B cell (primary cell): ENCODE results near the gene PARVB. TPM values are rescaled to one million over a fixed set of nuclear protein-coding genes. Genes with fewer than 3 reads are reported as not detected.

Source experiments
- ATAC-seq: fragments of 200-7000 bp; cut with Tn5 transposase; one replicate; pipeline ENCODE4 v1.10.0; 2021; ENCODE audit warnings: low read depth, mild to moderate bottlenecking, moderate number of reproducible peaks, moderate library complexity
- CTCF ChIA-PET: fragments of 350-600 bp; sonication (Branson Sonifier 250); formaldehyde crosslinking; loops from one replicate; lab custom pipeline; 2021; ENCODE audit warnings: antibody characterized with exemption, inconsistent platforms; lab: Charles Lee
- POLR2A ChIA-PET: fragments of 350-600 bp; sonication (Branson Sonifier 250); formaldehyde crosslinking; loops from one replicate; lab custom pipeline; 2021; ENCODE audit warnings: antibody characterized with exemption; lab: Charles Lee
- DNase-seq: peaks from one replicate; pipeline ENCODE4 v3.0.0; 2013
- H2AFZ ChIP-seq: 2 replicates; pipeline ENCODE4 v1.6.1; 2012; ENCODE audit warnings: mild to moderate bottlenecking, low read depth, low read length; ENCODE audit not compliant: insufficient read depth, poor library complexity, severe bottlenecking
- H3K27ac ChIP-seq, 2 donors: 1 replicate in 1 of 2; 2 replicates in 1 of 2; pipeline ENCODE4 v1.5.1; 2012 to 2013; ENCODE audit warnings: low read length in 2 of 2, mild to moderate bottlenecking in 2 of 2, moderate library complexity in 1 of 2
- H3K27me3 ChIP-seq, 4 experiments: fragments of 200-600 bp in 1 of 4; sonication (generic) in 1 of 4; replicated peaks in 1 of 4; 1 replicate in 2 of 4; 2 replicates in 2 of 4; pipeline versions ENCODE4 v1.6.1 to v1.7.0; 2013 to 2016; ENCODE audit warnings: low read length in 3 of 4, mild to moderate bottlenecking in 2 of 4, mixed read lengths in 1 of 4, moderate library complexity in 1 of 4; ENCODE audit not compliant: insufficient read depth in 4 of 4, control insufficient read depth in 3 of 4; ENCODE audit errors: control extremely low read depth in 1 of 4
- H3K36me3 ChIP-seq, 2 experiments: replicated peaks in 1 of 2; 1 replicate in 1 of 2; 2 replicates in 1 of 2; pipeline versions ENCODE4 v1.6.1 to v1.7.1; 2013; ENCODE audit warnings: low read length in 1 of 2; ENCODE audit not compliant: insufficient read depth in 2 of 2, control insufficient read depth in 1 of 2; ENCODE audit errors: control extremely low read depth in 1 of 2, extremely low read depth in 1 of 2
- H3K4me1 ChIP-seq, 2 donors: fragments of 200-600 bp in 1 of 2; sonication (generic) in 1 of 2; 1 replicate in 1 of 2; 2 replicates in 1 of 2; pipeline versions ENCODE4 v1.5.1 to v1.6.1; 2013 to 2017; ENCODE audit warnings: low read length in 2 of 2; ENCODE audit not compliant: control insufficient read depth in 2 of 2, insufficient read depth in 2 of 2
- H3K4me2 ChIP-seq: replicated peaks from 2 replicates; pipeline ENCODE3; 2012; ENCODE audit warnings: mild to moderate bottlenecking, low read depth, low read length; ENCODE audit not compliant: poor library complexity, severe bottlenecking
- H3K4me3 ChIP-seq, 5 experiments: fragments of 200-600 bp in 1 of 5; sonication (generic) in 1 of 5; 1 replicate in 3 of 5; 2 replicates in 2 of 5; pipeline versions ENCODE4 v1.5.1 to v1.7.0; 2011 to 2016; ENCODE audit warnings: low read length in 4 of 5, mild to moderate bottlenecking in 4 of 5, low read depth in 2 of 5, control low read depth in 1 of 5, moderate library complexity in 1 of 5; ENCODE audit not compliant: insufficient read depth in 1 of 5; ENCODE audit errors: control extremely low read depth in 1 of 5, extremely low read depth in 1 of 5
- H3K79me2 ChIP-seq: fragments of 200-600 bp; sonication (generic); one replicate; pipeline ENCODE4 v1.6.0; 2016; ENCODE audit warnings: low read length; ENCODE audit not compliant: control insufficient read depth, insufficient read depth
- H3K9ac ChIP-seq: fragments of 200-600 bp; sonication (generic); 2 replicates; pipeline ENCODE4 v1.6.1; 2017; ENCODE audit warnings: mild to moderate bottlenecking, low read length, moderate library complexity
- H3K9me3 ChIP-seq, 3 donors: one replicate each; pipeline versions ENCODE4 v1.6.1 to v1.7.1; 2013; ENCODE audit warnings: low read length in 2 of 3; ENCODE audit not compliant: control insufficient read depth in 2 of 3, insufficient read depth in 1 of 3; ENCODE audit errors: control extremely low read depth in 1 of 3
- H4K20me1 ChIP-seq: 2 replicates; pipeline ENCODE4 v1.6.0; 2012; ENCODE audit warnings: mild to moderate bottlenecking, low read length; ENCODE audit not compliant: insufficient read depth, control insufficient read depth, poor library complexity, severe bottlenecking
- H3K27ac Mint-ChIP-seq: one replicate; pipeline ENCODE4 v1.8.0; 2021; ENCODE audit warnings: mixed read lengths
- H3K27me3 Mint-ChIP-seq: one replicate; pipeline ENCODE4 v1.8.0; 2021; ENCODE audit warnings: mixed read lengths
- H3K4me1 Mint-ChIP-seq: one replicate; pipeline ENCODE4 v1.8.0; 2021; ENCODE audit warnings: mixed read lengths
- H3K4me3 Mint-ChIP-seq: one replicate; pipeline ENCODE4 v1.8.0; 2021; ENCODE audit warnings: mixed read lengths
- H3K9me3 Mint-ChIP-seq: one replicate; pipeline ENCODE4 v1.8.0; 2022; ENCODE audit warnings: mixed read lengths; ENCODE audit not compliant: insufficient read depth
- EZH2 ChIP-seq: IDR thresholded peaks from 2 replicates; pipeline ENCODE4 v1.6.1; 2012; ENCODE audit warnings: borderline replicate concordance, low read depth, mild to moderate bottlenecking, moderate library complexity, low read length; ENCODE audit not compliant: insufficient read depth, poor library complexity, severe bottlenecking
- WGBS: methylation state at CpG from one replicate; pipeline ENCODE4 v1.1.5; 2013; ENCODE audit warnings: missing lambda C conversion rate; ENCODE audit not compliant: insufficient coverage; 5-methylcytosine and 5-hydroxymethylcytosine counted together
- intact Hi-C: fragments of 100-400 bp; cut with micrococcal nuclease; formaldehyde crosslinking; loops from one replicate; pipeline ENCODE4 v1.10.0; 2022
- polyA plus RNA-seq: library from polyadenylated mRNA; depleted of rRNA; stranded (reverse); fragments of >200 nt; gene quantifications from 2 replicates; pipeline ENCODE4 v1.2.3, GENCODE V29; 2012
- total RNA-seq, 2 donors: library from RNA; stranded (reverse); fragments of 120-200 nt in 1 of 2; gene quantifications; 1 replicate in 1 of 2; 2 replicates in 1 of 2; pipeline versions ENCODE4 v1.2.3 to v1.2.4, GENCODE V29; 2013 to 2022
- TF ChIP-seq, protein P1 (sequence below): fragments of 200-600 bp; IDR thresholded peaks from one replicate; pipeline ENCODE4 v1.8.0; 2022; ENCODE audit warnings: antibody characterized with exemption, mild to moderate bottlenecking

Gene PARVB
- total and polyA plus RNA-seq, 2 donors (not counting 1 experiment from before 2014, with no cell fraction given) = 48.0 to 49.4 TPM

DNA sequence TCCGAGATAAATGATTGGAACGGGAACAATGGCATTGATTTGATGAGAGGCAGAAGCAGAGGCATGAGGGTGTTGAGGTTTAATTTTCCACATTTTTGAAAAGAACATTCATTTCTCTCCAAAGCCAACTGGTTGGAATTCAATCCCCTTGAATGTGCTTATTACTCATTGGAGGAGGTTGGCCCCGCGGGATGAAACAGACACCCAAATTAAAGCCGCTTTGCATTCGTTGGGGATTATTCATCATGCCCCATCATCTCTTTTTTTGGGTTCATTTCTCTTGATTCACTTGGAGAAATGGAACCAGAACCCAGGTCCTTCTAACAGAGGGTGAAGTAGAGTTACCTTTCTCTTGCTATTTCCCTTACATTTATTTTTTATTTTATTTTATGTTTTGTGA is 109.1 kb downstream of the PARVB start:
- no peak overlapping the region for H3K27ac Mint-ChIP-seq
- ChIA-PET CTCF (no interaction called here), POLR2A (no interaction called here)
- peaks cover 0 to 18% (median 7%) of the 10 kb centered on the region in 3 donors for H3K9me3 ChIP-seq
- intact Hi-C loops = no loop called here
- no peaks in the 10 kb centered on the region for H3K9me3 Mint-ChIP-seq
- ATAC-seq = no peak
- H2AFZ ChIP-seq = no peak overlapping the region
- H3K36me3 ChIP-seq = peaks cover 0 to 67% of the 10 kb centered on the region in 2 experiments
- peaks cover 2% of the 10 kb centered on the region for H4K20me1 ChIP-seq
- no CpG with 5 or more reads among the region's 6 CpGs for WGBS
- H3K9ac ChIP-seq = no peak overlapping the region
- H3K4me1 Mint-ChIP-seq = peaks cover 3% of the 10 kb centered on the region
- H3K4me3 Mint-ChIP-seq = no peak overlapping the region
- H3K4me1 ChIP-seq = no peaks in the 10 kb centered on the region
- TF ChIP-seq, protein P1, sequence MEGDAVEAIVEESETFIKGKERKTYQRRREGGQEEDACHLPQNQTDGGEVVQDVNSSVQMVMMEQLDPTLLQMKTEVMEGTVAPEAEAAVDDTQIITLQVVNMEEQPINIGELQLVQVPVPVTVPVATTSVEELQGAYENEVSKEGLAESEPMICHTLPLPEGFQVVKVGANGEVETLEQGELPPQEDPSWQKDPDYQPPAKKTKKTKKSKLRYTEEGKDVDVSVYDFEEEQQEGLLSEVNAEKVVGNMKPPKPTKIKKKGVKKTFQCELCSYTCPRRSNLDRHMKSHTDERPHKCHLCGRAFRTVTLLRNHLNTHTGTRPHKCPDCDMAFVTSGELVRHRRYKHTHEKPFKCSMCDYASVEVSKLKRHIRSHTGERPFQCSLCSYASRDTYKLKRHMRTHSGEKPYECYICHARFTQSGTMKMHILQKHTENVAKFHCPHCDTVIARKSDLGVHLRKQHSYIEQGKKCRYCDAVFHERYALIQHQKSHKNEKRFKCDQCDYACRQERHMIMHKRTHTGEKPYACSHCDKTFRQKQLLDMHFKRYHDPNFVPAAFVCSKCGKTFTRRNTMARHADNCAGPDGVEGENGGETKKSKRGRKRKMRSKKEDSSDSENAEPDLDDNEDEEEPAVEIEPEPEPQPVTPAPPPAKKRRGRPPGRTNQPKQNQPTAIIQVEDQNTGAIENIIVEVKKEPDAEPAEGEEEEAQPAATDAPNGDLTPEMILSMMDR = no peak
- TF ChIP-seq EZH2 = no peak
- no peak for DNase-seq
- no peaks in the 10 kb centered on the region for H3K79me2 ChIP-seq
- no peak overlapping the region for H3K4me3 ChIP-seq
- no peak overlapping the region for H3K4me2 ChIP-seq
- H3K27me3 Mint-ChIP-seq = no peaks in the 10 kb centered on the region
- H3K27ac ChIP-seq = no peak overlapping the region
- H3K27me3 ChIP-seq = no peaks in the 10 kb centered on the region

DNA sequence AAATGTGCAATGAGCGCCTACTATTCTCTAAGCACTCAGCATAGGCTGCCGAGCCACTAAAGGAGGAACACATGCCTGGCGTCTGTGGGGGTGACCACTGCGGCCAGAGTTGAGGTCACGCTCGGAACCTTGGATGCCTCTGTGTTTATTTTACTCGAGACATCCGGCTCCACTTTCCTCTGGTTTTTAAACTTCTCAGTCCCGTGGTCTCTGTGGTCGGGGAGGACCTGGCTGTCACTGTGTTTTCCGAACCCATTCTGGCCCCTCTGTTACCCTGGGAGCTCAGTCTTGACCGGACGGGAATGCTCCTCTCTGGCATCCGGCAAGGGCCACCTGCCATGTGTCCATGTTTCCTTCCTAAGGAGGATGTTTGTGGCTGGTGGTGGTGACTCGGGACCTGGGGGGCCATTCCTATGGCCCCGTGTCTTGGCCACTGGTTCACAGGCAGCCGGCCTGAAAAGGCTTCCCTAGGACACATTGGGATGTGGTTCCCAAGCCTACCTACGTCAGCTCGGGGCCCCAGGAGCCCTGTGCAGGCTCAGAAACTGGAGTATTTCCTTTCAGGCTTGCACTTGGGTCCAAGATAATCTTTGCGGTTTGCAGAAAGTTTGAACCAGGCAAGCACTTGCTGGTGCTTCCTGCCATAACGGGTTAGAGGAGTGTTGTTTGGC is 109.9 kb downstream of the PARVB start:
- Histone ChIP-seq H3K36me3 (peaks cover 0 to 74% of the 10 kb centered on the region in 2 experiments), H3K9me3 (peaks cover 0 to 18% (median 7%) of the 10 kb centered on the region in 3 donors), H3K4me1 (no peaks in the 10 kb centered on the region), H3K4me2 (no peak overlapping the region), H2AFZ (no peak overlapping the region), H3K4me3 (no peak overlapping the region), H3K9ac (no peak overlapping the region), H4K20me1 (no peaks in the 10 kb centered on the region), H3K27ac (no peak overlapping the region), H3K79me2 (no peaks in the 10 kb centered on the region), H3K27me3 (no peaks in the 10 kb centered on the region)
- Mint-ChIP-seq H3K9me3 (no peaks in the 10 kb centered on the region), H3K27me3 (no peaks in the 10 kb centered on the region), H3K4me1 (peaks cover 3% of the 10 kb centered on the region), H3K4me3 (no peak overlapping the region), H3K27ac (no peak overlapping the region)
- no peak for DNase-seq
- CTCF ChIA-PET = no interaction called here
- WGBS = 48% methylated on average over 20 of the region's 21 CpGs
- ATAC-seq = no peak
- POLR2A ChIA-PET = no interaction called here
- intact Hi-C loops = no loop called here
- TF ChIP-seq, protein P1 = no peak
- TF ChIP-seq EZH2 = no peak
